Endodermal cell (in vitro differentiated cells): ENCODE results near the gene RBM5. TPM values are rescaled to one million over a fixed set of nuclear protein-coding genes. Genes with fewer than 3 reads are reported as not detected.

Source experiments
- DNase-seq: peaks from one replicate; pipeline ENCODE4 v3.0.0-alpha.2; 2017
- H3K27ac ChIP-seq: 2 replicates; pipeline ENCODE4 v1.5.1; 2013; ENCODE audit warnings: mild to moderate bottlenecking, low read depth, low read length, moderate library complexity
- H3K27me3 ChIP-seq: 2 replicates; pipeline ENCODE4 v1.6.1; 2013; ENCODE audit warnings: mild to moderate bottlenecking, low read length, moderate library complexity; ENCODE audit not compliant: insufficient read depth, control insufficient read depth, poor library complexity, severe bottlenecking
- H3K36me3 ChIP-seq: 2 replicates; pipeline ENCODE4 v1.7.0; 2013; ENCODE audit warnings: mild to moderate bottlenecking, low read length, moderate library complexity; ENCODE audit not compliant: control insufficient read depth, insufficient read depth
- H3K4me1 ChIP-seq: one replicate; pipeline ENCODE4 v1.7.0; 2013; ENCODE audit warnings: low read length; ENCODE audit not compliant: control insufficient read depth, insufficient read depth
- H3K4me3 ChIP-seq: 2 replicates; pipeline ENCODE4 v1.5.1; 2013; ENCODE audit warnings: mild to moderate bottlenecking, low read length, moderate library complexity
- H3K9ac ChIP-seq: 2 replicates; pipeline ENCODE4 v1.6.1; 2013; ENCODE audit warnings: mild to moderate bottlenecking, low read length, moderate library complexity; ENCODE audit not compliant: poor library complexity, severe bottlenecking; ENCODE audit errors: extremely low read depth
- H3K9me3 ChIP-seq: 2 replicates; pipeline ENCODE4 v1.6.1; 2013; ENCODE audit warnings: mild to moderate bottlenecking, low read length, moderate library complexity; ENCODE audit not compliant: control insufficient read depth
- H3K27ac Mint-ChIP-seq: 2 replicates; pipeline ENCODE4 v1.8.0; 2020; ENCODE audit warnings: mixed read lengths
- H3K27me3 Mint-ChIP-seq: 2 replicates; pipeline ENCODE4 v1.8.0; 2021; ENCODE audit warnings: mild to moderate bottlenecking, mixed read lengths; ENCODE audit not compliant: insufficient read depth
- H3K36me3 Mint-ChIP-seq: 2 replicates; pipeline ENCODE4 v1.8.0; 2020; ENCODE audit warnings: low read depth, mixed read lengths
- H3K4me1 Mint-ChIP-seq: 2 replicates; pipeline ENCODE4 v1.8.0; 2020; ENCODE audit warnings: mixed read lengths
- H3K4me3 Mint-ChIP-seq: 2 replicates; pipeline ENCODE4 v1.8.0; 2020; ENCODE audit warnings: mild to moderate bottlenecking, moderate library complexity, mixed read lengths
- H3K9me3 Mint-ChIP-seq: 2 replicates; pipeline ENCODE4 v1.8.0; 2020; ENCODE audit warnings: mild to moderate bottlenecking, mixed read lengths
- WGBS, 2 experiments: methylation state at CpG; one replicate each; pipeline versions ENCODE4 v1.1.5 to v1.1.7; 2013; ENCODE audit warnings: missing lambda C conversion rate in 2 of 2, mixed read lengths in 1 of 2; ENCODE audit not compliant: insufficient coverage in 1 of 2, insufficient read length in 1 of 2; 5-methylcytosine and 5-hydroxymethylcytosine counted together
- total RNA-seq, 2 donors: library from RNA; stranded (reverse); fragmentation: NEBNext Ultra II Directional in 1 of 2; extraction: Animal tissue kit (Norgen Biotek cat#: 25700) in 1 of 2; gene quantifications; 2 replicates in 1 of 2; 3 replicates in 1 of 2; pipeline ENCODE4 v1.2.1, GENCODE V29; 2021
- TF ChIP-seq, protein P1 (sequence below): fragments of 200-600 bp; sonication (generic); conservative IDR thresholded peaks from 2 replicates; pipeline ENCODE4 v1.5.0; 2021; ENCODE audit warnings: antibody characterized with exemption, mild to moderate bottlenecking

RBM5 gene
- total RNA-seq, 2 donors from 2014 or later: 153 to 166 TPM

DNA sequence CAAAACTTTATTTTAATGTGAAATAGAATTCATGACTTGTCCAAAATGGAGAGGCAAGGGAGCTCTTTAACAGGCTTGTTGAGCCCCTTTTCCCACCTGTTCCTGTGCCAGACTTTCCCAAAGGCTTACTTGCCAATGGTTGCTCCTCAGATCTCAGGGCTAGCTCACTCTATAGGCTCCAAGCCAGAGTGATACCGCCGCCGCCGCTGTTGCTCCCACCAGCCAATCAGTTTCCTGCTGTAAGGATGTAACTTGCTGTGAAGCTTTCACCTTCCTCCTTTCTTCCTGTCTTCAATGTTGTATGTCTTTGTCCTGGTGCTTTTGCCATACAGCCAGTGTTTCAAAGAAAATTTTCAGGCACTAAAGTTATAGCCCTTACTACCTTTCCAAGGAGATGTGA, 41.3 kb upstream of the RBM5 start:
- no peak for DNase-seq
- Histone ChIP-seq H3K9ac (no peak overlapping the region), H3K27me3 (no peaks in the 10 kb centered on the region), H3K27ac (no peak overlapping the region), H3K9me3 (no peaks in the 10 kb centered on the region), H3K4me3 (no peak overlapping the region), H3K36me3 (peaks cover 56% of the 10 kb centered on the region), H3K4me1 (no peaks in the 10 kb centered on the region)
- no peak overlapping the region for H3K27ac Mint-ChIP-seq
- H3K9me3 Mint-ChIP-seq: no peaks in the 10 kb centered on the region
- WGBS, 2 experiments: 99 to 100% methylated on average over 2 to 4 of the region's 4 CpGs
- no peaks in the 10 kb centered on the region for H3K4me1 Mint-ChIP-seq
- TF ChIP-seq, protein P1, sequence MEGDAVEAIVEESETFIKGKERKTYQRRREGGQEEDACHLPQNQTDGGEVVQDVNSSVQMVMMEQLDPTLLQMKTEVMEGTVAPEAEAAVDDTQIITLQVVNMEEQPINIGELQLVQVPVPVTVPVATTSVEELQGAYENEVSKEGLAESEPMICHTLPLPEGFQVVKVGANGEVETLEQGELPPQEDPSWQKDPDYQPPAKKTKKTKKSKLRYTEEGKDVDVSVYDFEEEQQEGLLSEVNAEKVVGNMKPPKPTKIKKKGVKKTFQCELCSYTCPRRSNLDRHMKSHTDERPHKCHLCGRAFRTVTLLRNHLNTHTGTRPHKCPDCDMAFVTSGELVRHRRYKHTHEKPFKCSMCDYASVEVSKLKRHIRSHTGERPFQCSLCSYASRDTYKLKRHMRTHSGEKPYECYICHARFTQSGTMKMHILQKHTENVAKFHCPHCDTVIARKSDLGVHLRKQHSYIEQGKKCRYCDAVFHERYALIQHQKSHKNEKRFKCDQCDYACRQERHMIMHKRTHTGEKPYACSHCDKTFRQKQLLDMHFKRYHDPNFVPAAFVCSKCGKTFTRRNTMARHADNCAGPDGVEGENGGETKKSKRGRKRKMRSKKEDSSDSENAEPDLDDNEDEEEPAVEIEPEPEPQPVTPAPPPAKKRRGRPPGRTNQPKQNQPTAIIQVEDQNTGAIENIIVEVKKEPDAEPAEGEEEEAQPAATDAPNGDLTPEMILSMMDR: no peak
- peaks cover 44% of the 10 kb centered on the region for H3K36me3 Mint-ChIP-seq
- no peak overlapping the region for H3K4me3 Mint-ChIP-seq
- H3K27me3 Mint-ChIP-seq: no peaks in the 10 kb centered on the region

DNA sequence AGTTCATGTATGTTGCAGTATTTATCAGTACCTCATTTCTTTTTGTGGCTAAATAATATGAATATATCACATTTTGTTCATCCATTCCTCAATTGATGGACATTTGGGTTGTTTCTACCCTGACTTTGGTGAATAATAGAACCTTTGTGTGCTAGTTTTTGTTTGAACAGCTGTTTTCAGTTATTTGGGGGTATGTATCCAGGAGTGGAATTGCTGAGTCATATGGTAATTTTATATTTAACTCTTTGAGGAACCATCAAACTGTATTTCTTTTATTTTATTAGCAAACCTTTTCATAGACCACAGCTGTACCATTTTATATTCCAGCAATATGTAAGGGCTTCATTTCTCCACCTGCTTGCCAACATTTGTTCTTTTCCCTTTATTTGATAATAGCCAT, 38.4 kb upstream of the RBM5 start:
- peaks cover 59% of the 10 kb centered on the region for H3K36me3 Mint-ChIP-seq

DNA sequence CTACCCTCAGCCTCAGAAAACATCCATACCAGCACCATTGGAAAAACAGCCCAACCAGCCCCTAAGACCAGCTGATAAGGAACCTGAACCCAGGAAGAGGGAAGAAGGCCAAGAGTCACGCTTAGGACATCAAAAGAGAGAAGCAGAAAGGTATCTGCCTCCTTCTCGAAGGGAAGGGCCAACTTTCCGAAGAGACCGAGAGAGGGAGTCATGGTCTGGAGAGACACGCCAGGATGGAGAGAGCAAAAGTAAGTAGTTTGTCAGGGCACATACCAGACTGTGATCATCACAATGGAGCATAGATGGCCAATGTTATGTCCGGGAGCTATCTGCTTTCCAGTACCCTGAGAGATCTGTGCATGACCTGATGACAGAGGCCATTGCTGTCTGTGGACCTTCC, 31.0 kb upstream of the RBM5 start:
- H3K27me3 ChIP-seq: no peaks in the 10 kb centered on the region
- no peak overlapping the region for H3K9ac ChIP-seq
- no peak overlapping the region for H3K27ac Mint-ChIP-seq
- no peak overlapping the region for H3K27ac ChIP-seq
- H3K36me3 ChIP-seq: peaks cover 70% of the 10 kb centered on the region
- peaks cover 5% of the 10 kb centered on the region for H3K4me1 Mint-ChIP-seq
- no peak overlapping the region for H3K4me3 Mint-ChIP-seq
- no peaks in the 10 kb centered on the region for H3K4me1 ChIP-seq
- no peak overlapping the region for H3K4me3 ChIP-seq
- peaks cover 13% of the 10 kb centered on the region for H3K9me3 ChIP-seq
- DNase-seq: no peak
- WGBS, 2 experiments: 88 to 95% methylated on average over 6 of the region's 6 CpGs
- TF ChIP-seq, protein P1: no peak
- H3K27me3 Mint-ChIP-seq: no peaks in the 10 kb centered on the region
- peaks cover 77% of the 10 kb centered on the region for H3K36me3 Mint-ChIP-seq
- H3K9me3 Mint-ChIP-seq: peaks cover 5% of the 10 kb centered on the region

More for the DNA sequence above, 38.4 kb upstream of the RBM5 start:
- H3K4me1 Mint-ChIP-seq: peaks cover 5% of the 10 kb centered on the region
- H3K9me3 Mint-ChIP-seq: no peaks in the 10 kb centered on the region
- Histone ChIP-seq H3K27ac (no peak overlapping the region), H3K4me3 (no peak overlapping the region), H3K36me3 (peaks cover 65% of the 10 kb centered on the region), H3K9ac (no peak overlapping the region), H3K27me3 (no peaks in the 10 kb centered on the region), H3K4me1 (no peaks in the 10 kb centered on the region), H3K9me3 (no peaks in the 10 kb centered on the region)
- H3K27ac Mint-ChIP-seq: peak overlapping the region; percentile 44
- H3K4me3 Mint-ChIP-seq: no peak overlapping the region
- H3K27me3 Mint-ChIP-seq: no peaks in the 10 kb centered on the region
- DNase-seq: no peak
- TF ChIP-seq, protein P1: no peak
